ENCODE measurements around the gene MRPL45.

- no peak for TF ChIP-seq CTCF (IDR thresholded peaks at IDR 0.05)
- no peak for TF ChIP-seq POLR2AphosphoS5 (IDR thresholded peaks at IDR 0.05)
- no peak for TF ChIP-seq POLR2A (IDR thresholded peaks at IDR 0.05; ENCODE audit: low read depth)
These were observed 27.8 kb downstream of the MRPL45 start for GRCh38 chr17:38324772-38325171.
